Stimulated activated CD8-positive, alpha-beta memory T cell treated with anti-CD3 and anti-CD28 coated beads, Interleukin-15, amount 100 ng/mL, for 24 hours (primary cell): ENCODE measurements around the gene SLAMF9.

Experiments
- DNase-seq: peaks from one replicate; pipeline ENCODE4 v3.0.0-alpha.2; 2020; ENCODE audit warnings: low read depth

SLAMF9 gene

DNA sequence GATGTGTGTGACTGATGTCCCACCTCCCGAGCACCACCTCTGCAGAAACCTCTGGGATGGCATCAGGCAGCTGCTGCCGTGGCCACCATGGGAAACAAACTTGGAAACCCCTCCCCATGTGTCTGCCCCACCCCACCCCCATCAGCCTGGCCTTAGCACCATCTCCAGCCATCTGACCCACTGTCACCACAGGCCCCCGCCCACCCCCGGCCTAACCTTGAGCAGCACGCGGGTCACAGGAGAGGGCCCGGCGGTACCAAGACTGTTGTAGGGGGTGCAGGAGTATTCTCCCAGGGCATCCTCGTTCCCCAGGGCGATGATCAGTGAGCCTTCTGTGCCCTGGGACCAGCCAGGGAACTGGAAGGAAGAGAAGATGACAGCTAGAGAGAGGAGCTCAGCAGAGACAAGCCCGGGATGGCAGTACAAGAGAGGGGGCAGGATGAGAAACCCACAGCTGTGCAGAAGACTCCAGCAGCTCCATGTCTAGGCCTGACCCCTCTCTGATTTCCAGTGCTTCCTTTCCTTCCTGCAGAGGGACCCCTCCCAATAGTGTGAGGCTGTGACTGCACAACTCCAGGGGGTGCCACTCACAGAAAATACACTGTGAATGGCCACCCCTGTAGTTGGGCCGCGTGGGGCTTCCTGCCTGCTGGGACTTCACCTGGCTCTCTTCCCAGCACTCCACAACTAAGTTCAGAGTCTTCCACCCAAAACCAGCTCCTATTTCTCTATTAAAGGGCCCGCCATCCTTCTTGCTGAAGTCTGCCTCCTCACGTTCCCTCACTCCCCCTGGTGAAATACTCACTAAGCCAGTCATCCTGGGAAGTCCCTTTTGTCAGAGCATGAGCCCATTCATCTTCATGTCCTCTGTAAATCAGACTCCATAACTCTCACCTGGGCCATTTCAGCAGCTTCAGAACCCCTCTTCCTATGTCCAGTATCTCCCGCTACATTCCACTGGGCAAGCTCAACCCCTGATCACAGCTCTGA lies 21.4 kb downstream of the SLAMF9 start:
- DNase-seq: no peak

DNA sequence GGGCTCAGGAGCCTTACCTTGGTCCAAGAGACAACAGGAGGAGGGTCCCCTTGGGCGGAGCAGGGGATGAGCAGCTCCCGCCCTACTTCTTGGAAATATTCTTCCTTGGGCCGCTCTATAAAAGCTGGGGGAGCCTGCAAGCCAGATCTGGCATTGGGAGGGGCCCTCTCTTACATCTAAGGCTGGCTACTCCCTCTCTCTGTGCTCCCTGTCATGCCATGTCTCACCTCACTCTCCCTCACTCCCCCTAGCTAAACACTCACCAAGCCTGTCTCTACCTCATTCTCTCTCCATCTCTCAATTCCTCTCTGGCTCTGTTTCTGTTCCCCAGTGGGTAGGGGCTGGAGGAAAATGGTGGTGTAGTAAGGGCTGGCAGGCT lies 22.3 kb downstream of the SLAMF9 start:
- DNase-seq: no peak

DNA sequence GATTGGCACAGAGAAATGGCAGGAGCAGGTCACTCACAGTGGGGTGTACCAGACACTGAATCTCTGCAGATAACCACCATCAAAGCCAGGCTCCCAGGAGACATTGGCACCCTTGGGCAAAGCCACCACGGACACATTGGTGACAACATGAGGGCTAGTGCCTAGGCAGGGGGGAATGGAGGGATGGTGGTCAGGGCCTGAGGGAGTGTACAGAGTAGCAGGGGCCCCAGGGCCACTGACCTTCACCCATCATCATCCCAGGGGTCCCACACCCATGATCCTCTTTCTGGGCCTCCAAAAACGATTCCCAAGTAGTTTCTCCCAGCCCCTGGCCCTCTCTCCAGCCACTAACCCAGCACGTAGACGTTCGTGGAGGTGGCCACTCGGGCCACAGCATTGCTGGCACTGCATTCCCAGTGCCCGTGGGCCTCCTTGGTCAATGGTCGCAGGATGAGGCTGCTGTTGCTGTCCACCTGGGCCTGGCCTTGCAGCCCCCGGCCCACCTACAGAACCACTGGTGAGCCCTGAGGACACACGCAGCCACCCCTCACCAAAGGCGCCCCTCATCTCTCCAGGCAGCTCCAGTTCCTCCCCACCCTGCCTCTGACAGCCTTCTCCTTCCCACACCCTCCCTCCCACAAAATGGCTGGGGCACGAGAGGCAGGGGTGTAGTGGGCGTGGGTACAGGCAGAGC lies 22.8 kb downstream of the SLAMF9 start:
- no peak for DNase-seq

DNA sequence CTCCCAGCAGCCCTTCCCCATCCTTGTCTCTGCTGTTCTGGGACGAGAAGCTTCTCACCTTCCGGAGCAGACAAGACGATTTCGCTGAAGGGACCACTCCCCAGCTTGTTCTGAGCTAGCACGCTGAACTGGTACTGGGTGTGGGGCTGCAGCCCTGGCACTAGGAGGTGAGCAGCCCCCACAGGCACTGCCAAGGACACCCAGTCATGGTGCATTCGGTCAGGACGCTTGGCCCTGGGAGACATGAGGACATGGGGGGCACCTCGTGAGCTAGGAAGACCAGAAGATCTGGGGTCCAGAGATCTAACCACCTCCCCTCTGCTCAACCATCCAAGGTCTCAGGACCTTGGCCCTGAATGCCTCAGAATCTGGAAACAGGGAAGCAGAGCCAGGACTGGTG lies 23.4 kb downstream of the SLAMF9 start:
- DNase-seq: no peak

DNA sequence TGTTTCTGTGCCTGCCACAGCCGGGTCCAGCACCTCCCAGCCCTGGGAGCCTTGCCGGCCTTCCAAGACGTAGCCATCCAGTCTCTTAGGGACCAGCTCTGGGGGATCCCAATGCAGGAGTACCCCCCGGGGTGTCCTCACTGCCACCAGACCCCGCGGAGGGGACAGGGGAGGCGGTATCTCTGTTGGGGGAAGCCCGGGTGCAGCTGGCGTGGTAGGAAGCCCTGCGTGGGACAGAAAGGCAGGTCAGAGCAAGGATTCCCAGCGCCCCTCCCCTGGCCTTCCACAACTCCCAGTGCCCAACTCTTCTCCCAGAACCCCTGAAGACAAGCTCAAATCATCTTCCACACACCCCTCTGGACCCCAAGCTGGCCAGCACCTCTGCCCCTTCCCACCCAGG lies 23.8 kb downstream of the SLAMF9 start:
- no peak for DNase-seq

DNA sequence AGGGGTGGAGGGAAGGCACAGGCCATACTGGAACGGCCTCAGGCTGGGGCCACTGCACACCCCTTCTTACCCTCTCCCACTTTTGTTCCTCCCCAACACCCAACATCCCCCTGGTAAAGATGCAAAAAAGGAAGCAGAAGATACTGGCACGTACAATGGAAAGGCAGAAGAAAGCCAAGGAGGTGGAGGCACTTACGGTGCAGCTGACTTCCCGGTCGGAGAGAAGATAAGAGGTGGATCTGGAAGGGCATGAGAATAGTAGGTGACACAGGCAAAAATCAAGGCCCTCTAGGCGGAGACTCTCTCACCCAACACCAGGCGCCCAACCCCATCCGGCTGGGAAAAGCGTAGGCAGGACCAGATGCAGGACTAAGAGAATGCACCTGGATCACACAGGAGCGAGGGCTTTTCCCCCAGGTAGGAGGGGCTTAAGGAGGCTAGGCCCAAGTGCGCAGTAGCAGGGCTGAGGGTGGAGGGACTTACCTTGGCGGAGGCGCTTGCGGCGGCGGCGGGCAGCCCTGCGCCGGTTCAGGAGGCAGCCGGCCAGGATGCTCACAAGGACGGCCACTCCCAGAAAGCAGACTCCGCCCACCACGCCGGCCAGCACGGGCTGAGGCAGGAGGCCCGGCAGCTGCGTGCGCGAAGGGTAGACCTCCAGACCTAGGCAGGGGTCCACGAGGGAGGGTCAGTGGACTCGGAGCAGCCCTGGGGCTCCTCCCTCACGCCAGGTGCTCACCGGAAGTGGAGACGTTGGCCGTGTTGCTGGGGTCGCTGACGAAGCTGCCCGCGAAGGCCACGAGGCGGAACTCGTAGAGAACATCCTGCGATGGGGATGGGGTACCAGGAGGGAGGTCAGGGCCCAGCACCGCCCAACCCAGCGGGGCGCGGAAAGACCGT lies 24.6 kb downstream of the SLAMF9 start:
- no peak for DNase-seq

DNA sequence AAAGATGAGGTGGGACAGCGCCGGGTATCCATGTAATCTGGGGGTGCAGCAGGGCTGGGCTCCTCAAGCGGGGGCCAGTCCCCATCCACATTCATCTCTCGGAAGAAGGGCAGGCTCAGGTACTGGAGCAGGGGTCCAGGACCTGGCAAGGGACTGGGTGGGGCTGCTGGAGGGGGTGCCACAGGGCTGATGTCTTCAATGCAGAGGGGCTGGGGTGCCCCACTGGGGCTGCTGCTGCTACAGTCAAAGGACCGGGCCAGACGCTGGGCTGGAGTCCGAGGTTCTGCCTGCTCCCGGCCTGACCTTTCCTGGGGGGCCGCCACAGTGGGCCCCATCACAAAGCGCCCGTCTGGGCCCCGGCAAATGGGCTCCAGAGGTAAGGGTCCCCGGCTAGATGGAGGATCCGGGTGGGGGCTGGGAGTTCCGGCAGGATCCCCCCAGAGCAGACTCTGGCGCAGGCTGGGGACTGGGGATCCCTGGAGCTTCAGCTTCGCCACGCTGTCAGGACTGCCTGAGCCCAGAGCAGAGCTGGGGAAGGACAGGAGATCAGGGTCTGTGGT lies 25.5 kb downstream of the SLAMF9 start:
- no peak for DNase-seq

DNA sequence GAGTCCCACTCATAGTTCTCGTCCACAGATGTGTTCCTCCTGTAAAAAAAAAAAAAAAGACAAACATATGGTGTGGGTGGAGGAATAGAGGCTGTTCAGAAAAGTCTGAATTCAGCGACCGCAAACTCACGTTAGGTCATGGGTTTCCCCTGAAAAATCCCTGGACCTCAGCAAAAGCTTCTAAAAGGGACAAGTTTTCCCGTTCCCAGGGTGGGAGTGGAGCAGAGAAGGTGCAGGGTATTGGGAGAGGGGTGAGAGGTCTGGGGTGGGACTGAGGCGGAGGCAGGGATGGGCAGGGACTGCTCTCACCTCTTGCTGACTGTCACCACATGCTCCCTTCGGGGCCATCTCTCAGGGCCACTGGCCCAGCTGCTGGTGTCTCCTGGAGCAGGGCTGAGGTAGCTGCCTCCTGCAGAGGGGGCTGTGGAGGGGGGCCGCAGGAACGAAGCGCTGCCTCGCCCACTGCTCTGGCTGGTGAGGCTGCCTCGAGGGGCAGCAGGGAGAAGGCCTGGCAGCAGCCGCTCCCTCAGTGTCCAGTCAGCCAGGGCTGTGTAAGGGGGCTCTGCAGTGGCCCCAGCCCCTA lies 26.1 kb downstream of the SLAMF9 start:
- no peak for DNase-seq

DNA sequence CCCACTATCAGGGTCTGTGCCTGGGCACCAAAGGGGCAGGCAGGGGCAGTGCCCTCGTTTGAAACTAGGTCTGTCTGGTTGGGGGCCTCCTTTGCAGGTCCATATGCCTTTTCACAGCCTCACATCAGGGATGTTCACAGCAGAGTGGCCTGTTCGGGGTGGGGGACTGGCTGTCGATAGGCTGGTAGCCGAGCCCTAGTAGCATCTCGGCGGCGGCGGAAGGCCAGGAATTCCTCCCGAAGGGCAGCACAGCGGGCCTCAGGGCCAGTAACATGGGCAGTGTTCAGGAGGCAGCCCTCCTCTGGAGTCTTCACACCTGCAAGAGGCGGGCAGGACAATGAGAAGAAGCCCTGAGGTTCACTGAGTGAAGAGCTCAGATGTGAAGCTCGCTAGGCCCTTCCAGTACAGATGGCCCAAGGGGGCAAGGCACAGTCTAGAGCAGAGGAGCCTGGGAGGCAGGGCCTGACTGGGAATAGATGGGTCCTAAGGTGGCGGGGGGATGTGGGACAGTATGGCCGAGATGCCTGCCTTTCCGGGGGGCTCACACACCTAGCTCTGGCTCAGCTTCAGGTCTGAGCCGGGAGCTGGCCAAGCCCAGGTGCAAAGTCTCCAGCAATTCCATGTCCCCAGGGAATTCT lies 26.7 kb downstream of the SLAMF9 start:
- no peak for DNase-seq

DNA sequence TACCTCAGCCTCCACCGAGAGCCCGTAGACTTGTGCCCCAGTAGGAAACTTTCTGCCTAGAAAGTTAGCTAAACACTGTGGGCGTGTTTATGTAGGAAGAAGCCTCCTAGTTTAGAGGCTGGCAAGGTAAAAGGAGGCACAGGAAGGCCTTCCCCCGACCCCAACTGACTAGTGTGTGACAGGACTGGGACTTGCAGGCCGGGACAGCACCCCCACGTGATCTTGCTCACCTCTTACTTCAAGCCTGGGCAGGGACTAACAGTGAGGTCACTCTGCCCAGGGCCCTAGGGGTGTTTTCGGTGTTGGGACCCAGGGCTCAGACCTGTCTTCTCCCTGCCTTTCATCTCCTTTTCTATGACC lies 28.3 kb downstream of the SLAMF9 start:
- DNase-seq: no peak

DNA sequence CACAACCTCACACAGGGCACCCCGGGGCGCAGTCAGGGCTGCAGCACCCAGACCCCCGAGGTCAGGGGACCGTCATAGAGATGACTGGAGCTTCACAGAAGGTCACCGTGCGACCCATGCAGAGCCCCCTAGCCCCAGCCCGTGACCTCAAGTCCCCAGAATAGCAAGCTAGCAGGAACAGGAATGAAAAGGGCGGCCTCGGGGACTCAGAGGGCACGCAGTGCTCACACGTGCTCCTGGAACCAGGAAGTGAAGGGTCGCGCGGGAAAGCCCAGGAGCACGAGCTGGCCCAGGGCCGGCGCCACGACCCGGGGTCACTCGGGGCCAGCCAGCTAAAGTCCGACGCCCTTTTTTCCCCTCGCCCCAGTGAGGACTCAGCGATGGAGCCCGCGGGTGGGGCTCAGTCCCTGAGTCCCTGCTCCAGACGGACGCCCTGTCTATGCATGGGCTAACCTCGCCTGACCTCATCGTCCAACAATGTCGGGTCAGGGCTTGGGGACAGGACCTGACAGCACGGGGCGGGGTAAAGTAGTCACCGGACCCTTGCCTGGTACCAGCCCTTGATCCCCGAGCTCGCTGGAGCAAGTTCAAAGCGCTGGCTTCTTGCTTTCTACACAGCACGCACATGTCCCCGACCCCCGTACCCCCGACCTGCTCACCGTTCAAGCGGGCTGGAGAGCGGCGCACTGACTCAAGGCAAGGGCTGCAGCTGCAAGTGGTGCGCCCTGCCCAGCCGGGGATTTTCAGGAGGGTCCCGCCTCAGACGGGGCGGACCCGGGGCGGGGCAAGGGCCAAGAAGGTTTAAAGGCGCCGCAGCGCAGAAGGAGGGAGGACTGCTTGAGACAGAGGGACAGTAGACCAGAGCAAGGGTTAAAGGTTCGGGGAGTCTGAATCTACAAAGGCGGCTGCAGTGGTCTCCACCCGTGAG lies 29.0 kb downstream of the SLAMF9 start, which contains the start of gene TAGLN2:
Gene TAGLN2 (minus strand): TSS at position 717 of the 928 bp plus-strand sequence. CDS start 4,998 bp downstream, outside the sequence.
- peak; percentile 78 for DNase-seq

DNA sequence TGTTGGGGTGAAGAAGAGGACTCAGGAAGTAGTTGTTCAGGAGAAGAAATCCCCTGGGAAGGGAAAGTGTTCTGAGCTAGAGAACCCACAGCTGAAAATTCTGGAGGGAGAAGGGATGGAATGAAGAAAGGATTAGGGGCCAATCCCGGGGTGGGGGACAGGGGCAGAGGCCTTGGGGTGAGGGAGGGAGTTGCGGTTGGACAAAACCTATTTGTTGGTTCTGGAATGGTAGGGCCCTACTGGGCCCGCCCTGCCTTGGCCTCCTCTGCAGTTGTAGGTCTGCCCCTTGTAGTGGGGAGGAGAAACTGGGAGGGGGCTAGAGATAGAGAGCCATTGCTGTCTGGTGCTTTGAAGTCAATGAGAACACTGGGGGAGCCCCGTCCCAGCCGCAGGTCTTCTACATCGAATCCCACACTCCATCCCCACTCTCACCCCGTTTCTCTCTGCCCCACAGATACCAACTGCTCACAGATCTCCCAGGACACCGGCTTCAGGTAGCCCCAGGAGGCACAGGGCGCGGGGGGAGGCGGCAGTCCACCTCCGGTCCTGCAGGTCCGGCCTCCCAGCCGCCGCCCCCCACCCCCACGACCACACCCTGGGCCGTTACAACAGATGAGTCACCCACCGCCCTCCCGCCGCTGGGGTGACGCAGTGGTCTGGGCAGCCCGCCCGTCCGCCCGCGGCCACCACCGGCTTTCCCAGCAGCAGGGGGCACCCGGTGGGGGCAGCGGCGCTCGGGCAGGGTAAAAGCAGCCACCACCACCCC lies 29.8 kb downstream of the SLAMF9 start:
- peak; percentile 33 for DNase-seq

DNA sequence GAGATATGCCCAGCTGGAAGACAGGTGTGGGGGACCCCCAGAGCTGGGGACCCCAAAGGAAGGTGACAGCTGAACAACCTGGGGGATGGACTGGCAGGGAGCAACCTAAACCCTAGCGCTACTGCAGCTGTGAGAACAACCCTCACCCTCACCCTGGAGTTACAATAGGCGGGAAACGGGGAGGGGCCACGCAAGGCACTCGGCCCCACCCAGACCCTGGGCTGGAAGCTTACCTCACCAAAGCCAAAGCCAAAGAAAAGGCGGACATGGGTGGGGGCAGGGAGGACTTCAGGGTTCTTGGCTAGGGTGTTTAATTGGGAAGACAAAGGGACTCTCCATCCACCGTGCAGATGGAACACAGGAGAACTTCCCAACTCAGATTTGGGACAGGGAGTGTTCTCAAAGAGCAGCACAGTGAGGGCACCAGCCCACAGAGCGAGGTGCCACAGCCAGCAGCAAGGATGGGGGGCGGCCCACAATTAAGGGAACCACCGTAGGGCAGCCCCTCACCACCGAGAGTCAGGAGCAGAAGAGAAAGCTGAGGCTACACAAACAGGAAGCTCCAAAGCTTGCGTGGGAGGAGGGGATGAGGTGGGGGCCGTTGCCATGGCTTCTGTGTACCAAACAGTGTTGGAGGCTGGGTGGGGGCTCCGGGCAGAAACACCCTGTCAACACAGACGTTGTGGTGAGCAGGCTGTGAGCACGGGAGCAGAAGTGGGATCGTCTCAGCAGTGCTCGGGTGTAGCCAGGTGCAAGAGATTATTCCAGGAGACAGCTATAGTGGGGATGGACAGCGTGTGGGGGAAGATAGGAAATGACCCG lies 30.6 kb downstream of the SLAMF9 start:
- peak; percentile 50 for DNase-seq

DNA sequence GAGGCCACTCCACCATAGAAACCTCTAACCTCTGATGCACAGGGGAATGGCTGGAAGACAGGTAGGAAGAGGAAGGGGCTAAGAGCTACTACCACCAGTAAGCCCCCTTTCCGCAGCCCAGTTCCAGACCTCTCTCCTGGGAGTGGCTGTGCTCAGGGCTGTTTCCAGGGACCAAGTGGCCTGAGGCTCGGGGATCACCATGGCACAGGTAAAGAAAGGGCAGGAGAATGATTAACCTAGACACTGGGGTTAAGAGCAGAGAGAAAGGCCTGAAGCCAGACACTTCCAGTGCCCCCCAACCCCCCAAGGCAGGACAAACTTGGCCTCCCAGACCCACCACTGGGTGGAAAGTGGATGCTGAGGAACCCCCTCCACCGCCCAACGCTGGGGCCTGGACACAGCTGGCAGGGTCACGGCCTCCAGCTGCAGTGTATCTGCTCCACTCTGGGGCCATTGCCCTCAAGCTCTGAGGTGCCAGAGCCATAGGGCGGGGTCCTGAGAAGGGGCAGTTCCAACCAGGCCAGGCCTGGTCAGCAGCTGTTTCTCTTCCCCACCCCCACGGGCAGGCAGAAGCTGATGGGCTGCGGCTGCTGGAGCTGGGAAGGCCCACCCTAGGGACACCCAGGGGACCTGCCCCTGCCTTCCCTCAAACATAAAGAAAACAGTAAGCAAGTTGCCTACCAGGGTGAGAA lies 31.4 kb downstream of the SLAMF9 start:
- DNase-seq: no peak

DNA sequence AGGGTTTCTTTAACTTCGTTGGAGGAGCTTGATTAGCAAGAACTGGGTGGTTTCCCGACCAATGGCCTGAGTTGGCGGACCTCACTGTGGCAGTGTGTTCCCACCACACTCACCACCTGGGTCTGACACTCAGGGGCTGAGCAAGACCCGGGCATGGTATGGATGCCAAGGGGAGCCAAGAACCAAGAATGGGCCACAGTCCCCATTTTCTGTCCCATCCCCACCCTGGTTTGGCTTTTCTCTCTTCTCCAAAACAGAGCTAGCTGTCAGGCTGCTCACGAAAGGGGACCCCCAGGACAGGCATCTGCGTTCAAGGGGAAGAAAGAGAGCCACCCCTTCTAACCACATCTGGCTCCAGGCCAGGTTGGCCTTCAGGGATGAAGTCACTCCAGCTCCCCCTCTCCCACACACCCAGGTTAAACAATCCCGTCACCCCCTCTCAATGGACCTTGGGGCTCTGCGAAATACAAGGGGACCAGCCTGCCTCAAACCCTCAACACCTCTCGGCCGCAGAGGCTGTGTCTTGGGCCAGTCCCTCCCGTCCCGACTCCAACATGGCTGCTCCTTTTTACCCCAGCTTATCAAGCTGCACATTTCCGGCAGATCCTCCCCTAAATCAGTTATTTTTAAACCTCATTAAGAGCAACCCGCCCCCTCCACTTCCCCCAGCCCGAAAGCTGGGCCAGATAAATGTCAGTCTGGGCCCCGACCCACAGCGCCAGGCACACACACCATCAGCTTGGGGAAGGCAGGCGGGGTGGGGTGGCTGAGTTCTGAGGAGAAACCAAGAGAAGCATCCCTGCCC lies 32.1 kb downstream of the SLAMF9 start:
- DNase-seq: no peak

DNA sequence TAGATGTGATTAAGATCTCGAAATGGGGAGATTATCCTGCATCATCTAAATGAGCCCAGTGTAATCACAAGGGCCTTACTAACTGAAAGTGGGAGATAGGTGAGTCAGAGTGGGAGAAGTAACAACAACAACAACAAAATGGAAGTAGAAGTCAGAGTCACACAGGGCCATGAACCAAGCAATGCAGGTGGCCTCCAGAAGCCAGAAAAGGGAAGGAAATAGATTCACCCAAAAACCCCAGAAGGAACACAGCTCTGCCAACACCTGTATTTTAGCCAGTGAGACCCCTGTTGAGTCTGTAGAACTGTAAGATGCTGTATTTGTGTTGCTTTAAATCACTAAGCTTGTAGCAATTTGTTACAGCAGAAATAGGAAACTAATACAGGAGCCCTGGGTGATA lies 32.8 kb downstream of the SLAMF9 start:
- no peak for DNase-seq

DNA sequence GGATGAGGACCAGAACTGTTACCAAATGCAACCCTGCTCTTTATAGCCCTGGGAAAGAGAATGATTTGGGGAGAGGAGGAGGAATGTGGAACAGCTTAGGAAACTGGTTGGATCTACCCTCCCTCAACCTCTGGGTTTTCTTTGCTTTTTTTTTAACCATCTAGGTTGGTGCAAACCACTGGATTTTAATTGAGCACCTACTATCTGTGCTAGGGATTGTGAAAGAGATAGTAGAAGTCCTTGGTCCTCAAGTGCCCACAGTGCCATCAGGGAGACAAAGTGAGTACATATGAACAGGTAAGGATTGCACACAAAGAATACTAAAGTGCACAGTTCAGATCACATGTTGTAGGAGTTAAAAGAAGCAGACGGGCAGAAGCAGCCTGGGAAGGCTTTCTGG lies 33.4 kb downstream of the SLAMF9 start:
- no peak for DNase-seq
